ENCODE measurements around the gene SMYD2. TPM values are rescaled to one million over a fixed set of nuclear protein-coding genes. Genes with fewer than 3 reads are reported as not detected.

Gene SMYD2
- total and polyA plus RNA-seq, 2 of the 8 experiments (the other 6 are each of a cell fraction or from before 2014, with no cell fraction given), result 3.0 to 5.2 TPM

- H3K4me1 ChIP-seq (replicated peaks in 1 of 4; ENCODE audit: control insufficient read depth in 3 of 4, insufficient read depth in 4 of 4, low read length in 3 of 4), result peaks cover 0 to 2% (median 0%) of the 10 kb centered on the region in 4 experiments; a peak in 4 of 7 replicates
- no peak overlapping the region for H2BK15ac ChIP-seq (ENCODE audit: low read length)
- H3K23ac ChIP-seq (ENCODE audit: insufficient read length), result no peak overlapping the region
- H2AFZ ChIP-seq (ENCODE audit: low read length), result no peak overlapping the region
- no peaks in the 10 kb centered on the region for H3K79me1 ChIP-seq (ENCODE audit: low read depth, low read length)
- H2BK5ac ChIP-seq (ENCODE audit: low read depth, low read length), result no peak overlapping the region
- FAIRE-seq, result no peak
- H3K9ac ChIP-seq (replicated peaks in 1 of 4; ENCODE audit: extremely low read depth in 1 of 4, low read depth in 3 of 4, low read length in 3 of 4), result no peak overlapping the region
- no peak overlapping the region for H3K4me2 ChIP-seq (ENCODE audit: insufficient read depth in 1 of 2, low read depth in 2 of 2, low read length in 2 of 2)
- H3K9me3 ChIP-seq (ENCODE audit: insufficient read depth in 2 of 2, low read depth in 1 of 2, low read length in 1 of 2), result no peaks in the 10 kb centered on the region
- H3K4me3 ChIP-seq (ENCODE audit: extremely low read depth in 1 of 4, insufficient read depth in 2 of 4, low read depth in 3 of 4, low read length in 4 of 4), result no peak overlapping the region
- no peak overlapping the region for H2BK12ac ChIP-seq (ENCODE audit: low read depth, low read length)
- no peak overlapping the region for H4K91ac ChIP-seq (replicated peaks; ENCODE audit: insufficient read length, low read length)
- no peaks in the 10 kb centered on the region for H3K79me2 ChIP-seq (ENCODE audit: control insufficient read depth in 1 of 2, insufficient read depth in 2 of 2, low read length in 2 of 2)
- H3K18ac ChIP-seq (ENCODE audit: extremely low read depth, low read length), result no peak overlapping the region
- no peak for DNase-seq (ENCODE audit: low read depth in 1 of 2, low spot score in 2 of 2)
- CTCF ChIA-PET (ENCODE audit: partially characterized antibody), result interaction anchor here (0.6 to 5.2 kb wide), 7 partner anchors 10 to 1303 kb away, joined by 3 to 130 read pairs (median 4); no protein-coding TSS in a partner anchor
- H4K5ac ChIP-seq (ENCODE audit: insufficient read length, low read depth, low read length), result no peak overlapping the region
- no peak overlapping the region for H3K4ac ChIP-seq (replicated peaks; ENCODE audit: insufficient read length, low read depth, low read length)
- no peak overlapping the region for H2AK5ac ChIP-seq (ENCODE audit: low read depth, low read length)
- no peak overlapping the region for H3K56ac ChIP-seq (replicated peaks; ENCODE audit: insufficient read length, low read depth, low read length)
- WGBS, 2 experiments (ENCODE audit: extremely low coverage in 1 of 2, insufficient coverage in 1 of 2, insufficient read length in 1 of 2, insufficient replicate concordance in 2 of 2, low coverage in 1 of 2, low lambda C conversion rate in 2 of 2, missing lambda C conversion rate in 1 of 2), result 84% methylated on average over 2 of the region's 2 CpGs; no CpG with 5 or more reads in 1 of the 2 experiments
- POLR2A ChIA-PET (ENCODE audit: partially characterized antibody), result no interaction called here
- H3K36me3 ChIP-seq (ENCODE audit: control insufficient read depth in 2 of 4, insufficient read depth in 4 of 4, low read length in 3 of 4), result no peaks in the 10 kb centered on the region
- H4K20me1 ChIP-seq (replicated peaks in 1 of 2; ENCODE audit: control insufficient read depth in 1 of 2, insufficient read depth in 2 of 2, low read length in 2 of 2), result no peaks in the 10 kb centered on the region
- H4K8ac ChIP-seq (ENCODE audit: extremely low read depth, insufficient read depth, low read length), result no peak overlapping the region
- no peaks in the 10 kb centered on the region for H3K27me3 ChIP-seq (replicated peaks in 1 of 4; ENCODE audit: control insufficient read depth in 3 of 4, extremely low read depth in 1 of 4, insufficient read depth in 3 of 4, low read length in 3 of 4)
- no peak overlapping the region for H3K27ac ChIP-seq (ENCODE audit: low read depth, low read length)
- H3K14ac ChIP-seq (ENCODE audit: insufficient read length), result no peak overlapping the region
- no peaks in the 10 kb centered on the region for H3K23me2 ChIP-seq (ENCODE audit: low read depth, low read length)
- H2BK120ac ChIP-seq (replicated peaks; ENCODE audit: low read depth, low read length), result no peak overlapping the region
- no peak overlapping the region for H2BK20ac ChIP-seq (ENCODE audit: low read length)
- TF ChIP-seq SAP30 (IDR thresholded peaks at IDR 0.05; ENCODE audit: insufficient read depth, insufficient replicate concordance, low read length) (no peak), E2F6 (IDR thresholded peaks at IDR 0.05) (no peak), CBX8 (IDR thresholded peaks at IDR 0.05; ENCODE audit: borderline replicate concordance, low read depth, low read length) (no peak), TBP (IDR thresholded peaks at IDR 0.05; ENCODE audit: low read depth, low read length) (no peak), RFX5 (IDR thresholded peaks at IDR 0.05; ENCODE audit: borderline replicate concordance, low read depth, low read length) (no peak), POLR2AphosphoS5 (IDR thresholded peaks at IDR 0.05; ENCODE audit: low read depth, low read length) (no peak), RAD21 (IDR thresholded peaks at IDR 0.05 in 1 of 2, conservative IDR thresholded peaks at IDR 0.05 in 1 of 2; ENCODE audit: low read depth in 2 of 2, low read length in 2 of 2) (no peak), NANOG (IDR thresholded peaks at IDR 0.05; ENCODE audit: insufficient read depth, low read depth, low read length, poor library complexity, severe bottlenecking) (no peak), PHF8 (conservative IDR thresholded peaks at IDR 0.05; ENCODE audit: low read depth, low read length) (no peak), ATF2 (IDR thresholded peaks at IDR 0.05; ENCODE audit: low read length) (no peak)
Measured at GRCh38 chr1:214270097-214270650, 10.8 kb upstream of the SMYD2 start.

All from H1 (cell line).